HG02610 (cell line): ENCODE measurements around the gene TCF12.
"Not testable (repeated sequence)": the region's sequence is repeated elsewhere in the genome, so short reads cannot be mapped to it uniquely, and the experiment has no call there.

ENCODE experiments used
- ATAC-seq: cut with Tn5 transposase; IDR thresholded peaks from one replicate; pipeline ENCODE4 v1.9.1; 2021; ENCODE audit warnings: mild to moderate bottlenecking, moderate library complexity; ENCODE audit not compliant: unreplicated experiment

The TCF12 gene

DNA sequence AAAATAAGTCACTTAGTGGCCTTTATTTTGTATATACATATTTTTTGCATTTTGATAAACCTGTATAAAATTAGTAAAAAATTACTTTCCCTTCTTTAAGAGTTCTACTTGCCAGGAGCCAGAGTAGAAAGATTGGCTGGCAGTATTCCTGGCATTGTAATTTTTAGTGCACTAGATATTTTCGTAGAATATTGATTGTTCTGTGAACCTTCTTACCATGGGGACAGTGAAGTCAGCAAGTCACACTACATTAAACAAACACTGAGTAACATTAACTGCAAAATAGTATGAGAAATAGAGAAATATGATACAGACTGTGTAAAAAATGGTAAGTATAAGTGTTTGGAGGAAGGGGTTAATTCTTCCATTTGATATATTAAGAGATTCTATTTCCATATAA lies 26.0 kb downstream of the TCF12 start:
- no peak for ATAC-seq

- ATAC-seq: no peak
Measured at GRCh38 chr15:56946150-56946549, 27.7 kb downstream of the TCF12 start.

GRCh38 chr15:56948000-56948763 lies 29.7 kb downstream of the TCF12 start:
- ATAC-seq: no peak

DNA sequence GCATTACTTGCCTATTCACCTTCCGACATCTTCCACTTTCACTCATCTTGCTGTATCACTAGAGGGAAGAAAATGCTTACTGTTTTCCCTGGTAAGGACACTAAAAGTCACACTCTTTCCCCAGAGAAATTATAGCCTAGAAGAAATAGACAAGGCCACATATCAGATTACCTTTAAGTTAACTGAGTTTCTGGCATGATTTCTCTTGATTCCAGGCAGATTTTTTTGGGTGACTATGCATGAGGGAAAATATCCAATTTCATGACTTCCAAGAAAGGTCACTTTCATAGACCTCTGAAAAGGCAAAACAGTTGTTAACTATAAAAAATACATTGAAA lies 30.3 kb downstream of the TCF12 start:
- no peak for ATAC-seq

DNA sequence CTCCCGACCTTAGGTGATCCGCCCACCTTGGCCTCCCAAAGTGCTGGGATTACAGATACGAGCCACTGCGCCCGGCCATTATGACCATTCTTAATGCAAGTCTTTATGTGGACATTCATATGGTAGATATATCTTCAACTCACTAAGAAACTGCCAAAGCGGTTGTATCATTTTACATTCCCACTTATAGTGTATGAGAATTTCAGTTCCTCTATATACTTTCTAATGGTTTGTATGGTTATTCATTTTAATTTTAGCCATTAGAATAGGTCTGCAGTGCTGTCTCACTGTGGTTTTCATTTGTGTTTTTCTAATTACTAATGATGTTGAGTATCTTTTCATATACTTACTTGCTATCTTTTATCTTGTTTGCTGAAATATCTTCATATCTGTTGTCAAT lies 32.5 kb downstream of the TCF12 start:
- peak; percentile 96 for ATAC-seq

GRCh38 chr15:56953790-56954189 lies 35.3 kb downstream of the TCF12 start:
- ATAC-seq: no peak

DNA sequence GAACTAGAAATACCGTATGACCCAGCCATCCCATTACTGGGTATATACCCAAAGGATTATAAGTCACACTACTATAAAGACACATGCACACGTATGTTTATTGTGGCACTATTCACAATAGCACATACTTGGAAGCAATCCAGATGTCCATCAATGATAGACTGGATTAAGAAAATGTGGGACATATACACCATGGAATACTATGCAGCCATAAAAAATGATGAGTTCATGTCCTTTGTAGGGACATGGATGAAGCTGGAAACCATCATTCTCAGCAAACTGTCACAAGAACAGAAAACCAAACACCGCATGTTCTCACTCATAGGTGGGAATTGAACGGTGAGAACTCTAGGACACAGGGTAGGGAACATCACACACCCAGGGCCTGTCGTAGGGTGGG lies 36.6 kb downstream of the TCF12 start:
- ATAC-seq: not testable (repeated sequence)

- ATAC-seq: no peak
Measured at GRCh38 chr15:56956538-56956937, 38.1 kb downstream of the TCF12 start.

DNA sequence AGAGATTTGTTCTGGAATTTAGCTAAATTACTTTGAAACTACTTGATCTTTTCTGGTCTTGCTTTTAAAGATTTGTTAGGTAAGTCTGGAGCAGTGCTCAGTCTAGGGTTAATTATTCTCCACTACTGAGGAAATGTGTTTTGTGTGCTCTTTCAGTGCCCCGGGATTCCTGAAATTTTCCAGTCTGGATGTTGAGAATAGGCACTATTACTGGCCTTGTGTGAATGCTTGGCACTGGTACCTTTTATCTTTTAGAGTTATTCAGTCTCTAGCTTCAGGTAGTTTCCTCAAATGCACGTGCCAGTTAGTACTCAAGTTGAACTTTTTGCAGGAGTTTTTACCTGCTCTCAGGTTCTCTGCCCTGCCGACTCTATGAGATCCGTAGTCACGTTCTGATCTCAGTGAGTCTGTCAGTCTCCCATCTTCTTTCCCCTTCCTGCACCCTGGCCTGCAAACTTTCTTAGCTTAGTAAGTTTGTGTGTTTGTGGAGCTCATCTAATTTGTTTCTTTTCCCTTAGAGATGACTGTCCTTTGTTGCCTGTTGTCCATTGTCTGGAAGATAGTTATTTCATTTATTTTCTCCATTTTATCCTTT lies 39.5 kb downstream of the TCF12 start:
- ATAC-seq: no peak

DNA sequence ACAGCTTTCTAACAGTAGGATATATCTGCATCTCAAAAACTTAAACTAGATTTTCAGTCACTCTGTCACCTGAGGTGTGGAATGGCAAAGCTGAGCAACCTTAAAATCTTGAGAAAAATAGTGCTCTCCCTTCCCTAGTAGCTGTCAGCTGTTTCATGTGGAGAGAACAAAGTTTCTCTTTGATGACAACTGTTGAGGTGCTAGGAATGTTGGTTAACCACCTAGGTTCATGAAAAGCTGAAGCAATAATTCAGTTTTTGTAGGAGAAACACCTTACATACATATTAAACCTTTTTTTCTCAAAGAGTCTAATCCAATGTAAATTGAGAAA lies 40.8 kb downstream of the TCF12 start:
- no peak for ATAC-seq

GRCh38 chr15:56960116-56960515 lies 41.7 kb downstream of the TCF12 start:
- ATAC-seq: no peak

DNA sequence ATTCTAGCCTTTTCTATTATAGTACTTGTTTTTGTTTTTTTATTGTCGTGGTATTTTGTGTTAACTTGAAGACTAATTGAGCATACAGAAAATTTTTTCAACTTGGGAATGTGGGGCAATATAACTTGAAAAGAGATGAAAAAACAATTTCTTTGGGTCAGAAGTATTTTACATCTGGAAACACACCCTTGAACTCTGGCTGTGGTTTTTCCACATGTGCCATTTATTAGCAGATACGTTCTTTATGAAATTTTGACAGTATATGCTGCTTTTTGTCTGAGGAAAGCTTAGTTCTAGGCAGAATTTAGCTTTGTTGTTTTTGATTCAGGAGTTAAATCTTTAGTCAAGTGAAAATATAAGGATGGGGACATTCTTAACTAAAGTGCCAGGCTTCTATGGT lies 44.7 kb downstream of the TCF12 start:
- ATAC-seq: no peak

GRCh38 chr15:56963710-56964109 lies 45.3 kb downstream of the TCF12 start:
- no peak for ATAC-seq

DNA sequence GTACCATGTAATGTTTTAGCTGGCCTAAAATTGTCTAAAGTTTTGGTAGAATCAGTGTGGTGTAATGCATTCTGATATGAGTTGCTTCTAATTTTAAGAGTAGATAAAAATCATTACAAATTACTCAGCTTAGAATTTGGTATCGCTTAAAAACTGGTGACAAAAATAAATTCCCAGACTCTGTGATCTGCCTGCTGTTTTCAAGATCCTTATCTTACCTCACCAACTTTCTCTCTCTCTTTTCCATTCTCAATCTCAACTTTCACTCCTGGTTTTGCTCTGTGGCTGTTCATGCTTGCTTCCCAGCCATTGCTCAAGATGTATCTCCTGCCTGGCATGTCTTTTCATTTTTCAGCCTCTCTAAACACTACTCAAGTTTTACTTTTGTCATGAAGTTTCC lies 45.7 kb downstream of the TCF12 start:
- peak; percentile 49 for ATAC-seq

- ATAC-seq: no peak
Measured at GRCh38 chr15:56965231-56966013, 47.0 kb downstream of the TCF12 start.

DNA sequence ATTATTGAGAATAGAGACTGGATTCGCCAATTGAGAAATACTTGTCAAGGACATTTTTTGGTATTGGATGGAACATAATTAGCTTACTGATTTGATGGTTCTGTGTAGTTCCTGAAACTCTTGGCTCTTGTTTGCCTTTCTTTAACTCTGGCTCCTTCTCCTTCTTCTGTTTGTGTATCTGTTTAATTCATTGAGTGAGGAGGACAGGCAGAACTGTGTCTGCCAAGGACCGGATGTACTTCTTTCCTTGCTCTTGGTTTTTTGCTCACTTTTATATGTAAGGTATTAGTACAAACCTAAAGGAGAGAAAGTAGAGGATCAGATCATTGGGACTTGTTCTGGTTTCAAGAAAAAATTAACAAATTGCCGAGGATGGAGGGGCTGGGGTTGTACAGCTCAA lies 48.9 kb downstream of the TCF12 start:
- ATAC-seq: no peak

GRCh38 chr15:56968256-56968655 lies 49.8 kb downstream of the TCF12 start:
- no peak for ATAC-seq

- ATAC-seq: no peak
Measured at GRCh38 chr15:56968821-56969220, 50.4 kb downstream of the TCF12 start.

DNA sequence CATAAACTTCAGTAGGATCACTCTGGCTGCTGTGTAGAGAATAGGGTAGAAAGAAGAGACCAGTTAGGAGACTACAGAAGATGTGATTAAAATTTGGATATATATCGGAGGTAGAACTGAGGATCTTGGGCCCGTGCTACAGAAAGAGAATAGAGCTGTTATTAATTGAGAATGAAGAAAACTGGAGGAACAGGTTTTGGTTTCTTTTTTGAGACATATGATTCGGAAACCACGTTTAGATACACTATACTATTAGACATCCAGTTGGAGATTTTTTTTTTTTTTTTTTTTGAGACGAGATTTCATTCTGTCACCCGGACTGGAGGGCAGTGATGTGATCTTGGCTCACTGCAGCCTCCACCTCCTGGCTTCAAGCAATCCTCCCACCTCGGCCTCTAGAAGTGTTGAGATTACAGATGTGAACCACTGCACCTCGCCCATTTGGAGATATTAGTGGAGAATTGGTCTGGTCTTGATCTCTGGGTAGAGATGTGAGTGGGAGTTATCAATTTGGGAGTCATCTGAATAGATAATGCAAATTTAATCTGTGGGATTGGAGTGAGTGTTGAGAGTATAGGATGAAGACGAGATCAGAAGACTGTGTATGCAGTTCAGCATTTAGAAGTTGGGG lies 50.9 kb downstream of the TCF12 start:
- no peak for ATAC-seq

- ATAC-seq: no peak
Measured at GRCh38 chr15:56971571-56971970, 53.1 kb downstream of the TCF12 start.

DNA sequence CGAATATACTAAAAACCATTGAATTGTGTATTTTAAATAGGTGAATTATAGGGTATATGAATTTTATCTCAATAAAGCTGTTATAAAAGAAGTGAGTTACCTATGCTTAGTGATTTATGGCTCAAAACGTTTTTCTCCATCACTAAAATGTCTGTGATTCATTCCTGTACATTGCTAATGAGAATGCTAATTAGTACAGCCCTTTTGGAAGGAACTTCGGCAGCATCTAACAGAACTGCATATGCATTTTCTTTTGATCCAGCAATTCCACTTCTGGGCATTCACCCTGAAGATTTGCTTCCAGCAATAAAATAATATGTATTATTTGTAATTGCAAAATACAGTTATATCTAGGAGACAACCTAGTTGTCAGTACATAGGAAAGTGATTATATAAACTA lies 53.6 kb downstream of the TCF12 start:
- no peak for ATAC-seq

- no peak for ATAC-seq
Measured at GRCh38 chr15:56972426-56972825, 54.0 kb downstream of the TCF12 start.
